Hematopoietic multipotent progenitor cell treated with erythropoietin and hydrocortisone succinate and interleukin-3 and kit ligand, for 8 days (in vitro differentiated cells): ENCODE data around the gene ERC2.
"Not testable (repeated sequence)": the region's sequence is repeated elsewhere in the genome, so short reads cannot be mapped to it uniquely, and the experiment has no call there.

Experiments used
- DNase-seq: peaks from one replicate; pipeline ENCODE4 v3.0.0-alpha.2; 2015

Gene ERC2

DNA sequence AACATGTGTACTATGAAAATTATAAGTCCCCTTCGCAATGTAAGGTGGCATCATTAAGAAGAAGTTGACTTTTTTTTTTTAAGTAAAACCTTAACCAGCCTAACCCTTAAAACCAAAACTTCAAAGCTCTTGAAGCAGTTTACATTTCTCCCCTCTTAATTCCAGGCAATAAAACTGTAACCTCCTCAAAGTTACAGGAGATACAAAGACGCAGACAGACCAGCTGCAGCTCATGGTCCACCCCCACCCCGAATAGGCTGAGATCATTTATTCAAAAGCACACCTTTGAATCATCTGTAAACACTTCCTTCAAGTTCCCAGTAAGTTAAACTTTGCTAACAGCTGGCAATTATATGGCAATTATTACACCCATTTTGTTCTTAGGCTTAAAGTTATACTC, 414.5 kb downstream of the ERC2 start:
- no peak for DNase-seq

DNA sequence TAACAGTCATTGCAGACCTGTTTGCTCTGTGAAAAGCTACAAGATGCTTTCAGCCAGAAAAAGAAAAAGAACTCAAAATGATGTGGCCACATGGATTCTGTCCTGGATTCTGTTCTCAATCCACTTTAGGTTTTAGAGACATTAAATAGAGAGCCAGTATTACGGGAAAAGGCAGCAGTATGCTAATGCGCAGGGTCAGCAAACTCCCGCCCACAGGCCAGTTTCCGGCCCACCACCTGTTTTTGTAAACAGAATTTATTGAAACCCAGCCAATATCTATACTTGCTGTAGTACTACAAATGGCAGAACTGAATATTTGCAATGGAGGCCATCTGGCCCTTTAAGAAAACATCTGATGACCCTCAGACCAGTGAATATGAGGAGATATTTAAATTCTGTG, 416.1 kb downstream of the ERC2 start:
- no peak for DNase-seq

DNA sequence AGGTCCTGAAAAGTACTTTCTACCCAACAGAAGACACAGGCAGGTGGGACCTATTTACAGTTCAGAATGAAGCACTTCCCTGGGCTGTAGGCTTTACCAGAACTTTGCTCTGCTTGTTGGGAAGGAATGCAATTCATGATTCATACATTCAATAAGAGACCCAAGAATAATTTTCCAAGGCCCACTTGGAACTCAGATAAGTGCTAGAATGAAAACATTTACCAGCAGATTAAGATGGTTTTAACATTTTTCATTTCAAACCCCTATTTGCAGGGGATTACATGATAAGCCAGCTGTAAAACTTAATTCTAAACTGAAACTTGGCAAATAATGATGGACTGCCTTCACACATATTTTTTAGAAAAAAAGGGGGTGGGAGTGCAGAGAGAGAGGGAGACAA, 417.2 kb downstream of the ERC2 start:
- DNase-seq = no peak

DNA sequence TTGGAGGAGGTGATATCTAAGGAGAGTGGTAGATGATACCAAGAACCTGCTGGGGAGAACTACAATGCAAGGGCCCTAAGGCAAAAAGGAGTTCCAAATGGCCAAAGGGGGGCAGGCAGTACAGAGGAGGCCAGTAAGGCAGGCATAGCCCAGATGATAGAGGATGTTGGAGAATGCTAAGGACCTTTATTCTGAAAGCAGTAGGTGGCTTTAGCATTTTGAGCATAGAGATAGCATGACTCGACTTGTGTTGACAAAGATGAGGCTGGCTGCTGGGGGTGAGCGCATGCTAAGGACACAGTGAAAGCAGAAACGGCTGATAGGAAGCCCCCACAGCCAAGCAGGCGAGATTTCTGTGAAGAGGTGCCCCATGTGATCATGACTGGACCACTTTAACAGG, 419.3 kb downstream of the ERC2 start:
- no peak for DNase-seq

DNA sequence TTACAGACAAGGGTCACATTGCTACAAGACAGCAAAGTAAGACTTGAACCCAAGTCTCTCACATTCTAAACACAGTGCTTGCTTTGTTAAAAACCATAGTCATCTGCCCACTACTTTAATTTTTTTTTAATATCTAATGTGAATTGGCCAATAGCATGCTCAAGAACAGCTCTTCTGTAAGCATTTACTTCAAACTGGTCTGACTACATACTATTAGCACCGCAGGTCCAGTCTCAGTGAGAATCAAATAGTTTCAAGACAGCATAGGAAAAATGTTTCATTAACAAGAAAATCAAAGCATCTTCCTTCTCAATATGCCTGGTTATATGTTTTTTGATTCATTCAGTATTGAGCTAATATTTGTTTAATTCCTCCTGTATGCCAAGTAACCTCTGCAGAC, 419.9 kb downstream of the ERC2 start:
- DNase-seq = no peak

DNA sequence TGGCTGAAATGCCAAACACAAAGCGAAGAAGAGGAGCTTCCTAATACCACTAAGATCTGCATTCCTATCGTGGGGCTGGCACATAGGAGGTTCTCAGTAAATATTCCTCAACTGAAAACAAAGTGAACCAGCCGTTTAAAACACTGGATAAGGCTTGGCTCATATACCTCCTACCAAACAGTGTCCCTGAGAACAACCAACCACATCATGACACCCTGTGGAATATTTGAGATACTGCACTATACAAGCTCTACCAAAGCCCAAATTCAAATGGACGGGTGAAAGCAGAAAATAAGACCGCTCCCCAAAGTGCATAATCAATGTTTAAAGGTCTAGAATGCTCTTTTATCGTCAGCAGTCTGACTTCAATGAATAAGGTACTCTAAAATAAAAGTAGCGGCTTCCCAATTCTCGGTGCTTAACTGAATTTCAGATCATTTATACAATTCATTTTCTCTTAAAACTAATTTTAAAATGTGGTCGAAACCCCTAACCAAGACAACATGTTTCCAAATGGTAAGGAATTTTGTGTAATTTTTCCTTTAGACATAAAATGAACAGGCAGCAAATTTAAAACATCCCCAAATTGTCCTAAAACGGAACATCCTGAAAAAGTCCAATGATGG, 425.8 kb downstream of the ERC2 start:
- DNase-seq = no peak

DNA sequence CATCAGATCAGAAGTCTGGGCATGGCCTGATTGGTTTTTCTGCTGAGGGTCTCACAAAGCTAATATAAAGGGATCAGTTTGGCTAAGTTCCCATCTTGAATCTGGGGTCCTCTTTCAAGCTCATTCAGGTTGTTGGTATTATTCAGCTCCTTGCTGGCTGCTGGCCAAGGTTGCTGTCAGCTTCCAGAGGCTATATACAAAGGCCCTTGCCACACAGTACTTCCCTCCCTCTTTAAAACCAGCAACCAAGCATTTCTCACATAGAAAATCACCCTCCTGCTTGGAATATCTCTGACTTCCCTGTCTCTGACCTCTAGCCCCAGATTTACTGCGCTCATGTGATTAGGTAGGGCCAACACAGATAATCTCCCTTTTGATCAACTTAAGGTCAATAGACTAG, 442.9 kb downstream of the ERC2 start:
- DNase-seq = no peak

DNA sequence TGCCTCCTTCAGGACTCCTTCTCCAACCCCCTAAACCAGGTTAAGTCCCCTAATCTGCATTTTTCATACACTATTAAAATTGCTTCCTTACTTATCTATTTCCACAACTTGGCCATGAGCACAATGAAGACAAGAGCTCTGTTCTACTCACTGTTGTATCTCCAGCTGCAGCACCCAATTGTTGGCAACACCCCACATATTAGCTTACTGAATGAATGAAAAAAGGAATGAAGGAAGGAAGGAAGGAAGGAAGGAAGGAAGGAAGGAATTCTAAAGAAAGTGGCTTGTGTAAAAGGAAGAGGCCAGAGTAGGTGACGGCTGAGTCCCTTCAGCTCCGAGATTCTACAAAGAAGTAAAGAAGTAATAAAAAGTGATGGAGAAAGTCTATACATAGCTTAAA, 444.7 kb downstream of the ERC2 start:
- no peak for DNase-seq

DNA sequence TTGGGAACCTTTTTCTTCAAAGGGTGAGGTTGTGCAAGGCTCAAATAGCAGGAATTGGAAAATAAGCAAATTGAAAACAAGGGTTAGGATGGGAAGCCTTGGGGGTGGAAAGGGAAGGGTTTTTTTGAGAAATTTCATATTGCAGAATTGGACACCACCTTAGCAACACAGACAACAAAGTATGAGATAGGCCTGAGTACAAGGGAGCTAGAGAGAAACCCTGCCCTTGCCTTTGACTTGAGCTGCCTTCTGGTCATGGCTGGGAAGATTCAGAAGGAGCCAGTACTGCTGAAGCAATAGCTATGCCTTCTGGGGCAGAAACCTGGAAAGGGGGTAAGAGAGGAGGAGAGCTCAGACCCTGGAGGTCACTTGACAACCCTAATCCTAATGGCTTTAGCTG, 445.6 kb downstream of the ERC2 start:
- no peak for DNase-seq

DNA sequence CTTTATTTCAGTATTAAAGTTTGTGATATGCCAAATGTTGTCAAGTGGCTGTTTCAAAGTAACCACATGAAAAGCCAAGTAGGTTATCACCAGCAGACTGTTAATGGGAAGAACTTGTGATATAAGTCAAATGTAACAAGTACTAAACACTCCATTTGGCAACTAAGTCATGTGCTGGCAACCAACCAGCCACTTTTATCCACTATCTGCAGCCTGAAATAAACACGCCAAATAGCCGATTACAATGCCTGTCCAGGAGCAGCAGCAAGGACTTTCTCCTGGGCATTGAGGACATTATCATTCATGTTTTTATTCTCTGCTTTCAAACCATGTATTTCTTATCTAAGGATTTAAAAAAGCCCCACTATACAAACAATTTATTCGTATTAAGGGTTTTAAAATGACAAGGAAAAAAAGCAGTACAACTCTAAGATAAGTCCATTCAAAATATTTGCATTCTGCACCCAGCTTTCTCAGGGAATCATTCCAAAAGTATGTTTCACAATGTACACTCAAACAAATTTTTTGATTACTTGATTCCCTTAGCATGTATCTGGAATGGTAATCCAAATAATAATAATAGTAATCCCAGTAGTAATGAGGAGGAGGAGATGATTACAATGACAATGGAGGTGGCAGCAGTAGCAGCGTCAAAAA, 448.6 kb downstream of the ERC2 start:
- no peak for DNase-seq

DNA sequence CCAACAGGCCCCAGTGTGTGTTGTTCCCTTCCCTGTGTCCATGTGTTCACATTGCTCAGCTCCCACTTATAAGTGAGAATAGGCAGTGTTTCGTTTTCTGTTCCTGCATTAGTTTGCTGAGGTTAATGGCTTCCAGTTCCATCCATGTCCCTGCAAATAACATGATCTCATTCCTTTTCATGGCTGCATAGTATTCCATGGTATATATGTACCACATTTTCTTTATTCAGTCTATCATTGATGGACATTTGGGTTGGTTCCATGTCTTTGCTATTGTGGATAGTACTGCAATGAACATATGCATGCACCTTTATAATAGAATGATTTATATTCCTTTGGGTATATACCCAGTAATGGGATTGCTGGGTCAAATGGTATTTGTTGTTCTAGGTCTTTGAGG, 452.9 kb downstream of the ERC2 start:
- not testable (repeated sequence) for DNase-seq

DNA sequence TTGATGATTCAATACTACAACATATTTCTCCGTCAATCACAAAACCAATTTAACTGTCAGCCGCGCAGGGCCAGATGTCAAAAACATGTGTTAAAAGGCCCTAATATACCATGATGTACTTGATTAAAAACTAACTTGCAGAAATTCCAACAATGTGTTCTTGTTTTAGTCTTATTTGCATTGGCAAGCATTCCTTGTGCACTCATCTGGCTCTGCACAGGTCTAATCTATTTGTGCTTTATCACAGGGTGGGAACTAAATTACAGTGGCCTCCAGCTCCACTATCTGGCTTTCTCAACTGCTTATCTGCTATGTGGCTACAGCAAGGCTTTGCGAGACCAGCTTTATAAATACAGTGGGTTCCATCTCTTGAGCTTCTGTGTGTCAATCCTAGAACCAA, 455.5 kb downstream of the ERC2 start:
- DNase-seq = no peak

DNA sequence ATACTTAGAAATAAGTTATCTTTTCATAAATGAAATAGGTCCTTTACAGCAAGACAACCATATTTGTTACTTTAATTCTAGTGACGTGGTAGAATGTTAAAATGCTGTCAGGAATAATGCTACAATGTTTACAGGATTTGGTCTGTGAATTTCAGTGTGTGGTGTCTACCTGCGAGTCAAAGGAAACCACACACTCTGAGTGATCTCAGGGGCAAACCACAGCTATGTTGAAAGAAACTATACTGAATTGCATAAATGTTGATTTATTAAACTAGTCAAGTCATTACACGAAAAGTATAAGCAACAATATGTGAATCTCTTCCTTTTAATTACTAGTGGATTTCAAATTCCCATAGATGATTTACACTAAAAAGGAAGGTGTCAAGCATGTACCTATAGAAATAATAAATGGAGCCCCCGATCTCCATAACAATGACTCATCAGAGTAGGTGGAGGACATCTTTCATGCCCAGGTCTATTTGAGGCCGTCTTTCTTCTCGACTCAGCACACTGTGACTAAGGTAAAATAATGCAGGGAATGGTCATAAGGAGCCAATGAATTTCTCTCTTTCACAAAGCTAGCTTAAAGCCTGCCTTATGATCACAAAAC, 463.0 kb downstream of the ERC2 start:
- no peak for DNase-seq

DNA sequence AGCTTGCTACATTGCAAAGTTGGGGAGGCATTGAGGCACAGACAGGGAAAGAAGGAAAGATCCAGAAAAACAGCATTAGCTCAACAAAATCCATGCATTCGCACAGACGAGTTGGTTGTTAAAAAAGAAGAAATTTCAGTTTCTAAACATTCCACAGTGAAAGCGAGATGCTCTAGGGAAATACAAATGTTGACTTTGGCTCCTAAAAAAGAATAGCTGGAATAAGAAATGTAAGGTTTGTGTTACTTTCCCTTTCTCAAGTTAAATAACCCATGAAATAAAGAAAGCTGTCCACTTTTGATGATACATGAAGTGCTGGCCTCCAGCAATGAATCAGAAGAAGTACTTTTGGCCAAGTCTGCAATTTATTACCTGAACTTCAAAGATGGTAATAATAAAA, 465.1 kb downstream of the ERC2 start:
- DNase-seq = no peak

DNA sequence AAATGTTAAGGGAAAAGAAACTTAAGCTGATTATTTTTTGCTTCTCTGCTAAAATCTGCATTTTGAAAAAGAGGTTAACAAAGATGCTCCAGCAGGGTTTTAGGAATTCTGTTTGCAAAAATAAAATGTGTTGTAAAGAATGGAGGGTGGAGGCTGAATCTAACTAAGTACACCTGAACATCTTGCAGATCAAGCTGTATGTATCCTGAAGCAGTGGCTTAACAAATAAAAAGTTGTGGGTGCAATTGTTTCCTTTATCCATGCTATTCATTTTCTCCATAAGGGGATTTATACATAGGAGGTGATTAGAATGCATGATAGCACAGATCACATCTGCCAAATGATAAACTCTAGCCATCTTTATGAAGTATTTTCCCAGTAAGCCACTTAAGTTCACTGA, 466.3 kb downstream of the ERC2 start:
- DNase-seq = no peak

DNA sequence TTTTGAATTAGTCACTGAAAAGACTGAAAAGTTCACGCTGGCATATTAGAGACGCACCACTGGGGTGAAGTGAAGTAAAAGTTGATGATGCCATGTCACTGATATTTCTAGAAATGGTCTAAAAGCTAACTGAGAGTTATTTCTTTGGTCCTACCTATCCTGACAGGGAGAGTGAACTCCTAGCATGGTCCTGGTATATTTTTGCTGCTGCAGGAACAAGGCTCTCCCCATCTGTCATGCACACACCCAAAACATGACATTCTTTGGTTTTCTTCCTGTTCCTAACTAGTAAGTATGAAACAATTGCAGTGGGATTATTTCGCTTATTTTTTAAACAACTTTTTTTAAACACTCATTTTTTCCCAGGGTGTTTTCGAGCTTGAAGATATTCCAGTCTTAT, 466.7 kb downstream of the ERC2 start:
- DNase-seq = no peak

DNA sequence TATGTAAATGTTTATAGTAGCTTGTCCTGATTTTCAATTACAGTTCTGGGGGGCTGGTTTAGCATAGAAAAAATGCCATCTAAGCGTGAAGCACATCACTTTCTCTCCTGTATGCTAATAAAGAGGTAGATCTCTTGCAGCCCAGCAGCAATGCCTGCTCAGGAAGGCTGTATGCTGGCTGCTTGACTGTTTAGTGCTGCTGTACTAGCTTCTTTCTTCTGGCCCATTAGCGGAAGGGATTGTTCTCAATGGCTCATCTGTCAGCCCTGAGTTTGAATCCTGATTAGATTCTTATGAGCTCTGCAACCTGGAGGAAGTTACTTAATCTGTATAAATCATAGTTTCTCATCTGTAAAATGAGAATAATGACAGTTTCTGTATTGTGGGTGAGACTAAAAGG, 478.9 kb downstream of the ERC2 start:
- no peak for DNase-seq

DNA sequence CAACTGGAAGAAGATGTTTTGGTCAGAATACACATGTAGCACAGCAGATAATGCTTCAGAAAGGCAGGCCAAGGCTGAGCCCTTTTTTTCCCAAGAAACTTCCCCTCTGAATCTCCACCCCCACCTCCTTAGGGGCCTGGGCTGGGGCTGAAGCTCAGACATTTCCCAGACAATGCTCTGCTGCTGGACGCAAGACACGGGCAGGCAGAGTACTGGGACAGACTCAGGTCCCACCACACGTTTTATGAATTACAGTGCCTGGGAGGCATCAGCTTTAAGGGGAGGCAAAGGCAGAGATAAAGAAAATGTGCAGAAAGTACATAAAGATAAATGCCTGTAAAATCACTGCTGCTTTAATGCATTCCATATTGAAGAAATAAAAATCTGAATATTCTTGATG, 479.4 kb downstream of the ERC2 start:
- DNase-seq = no peak

DNA sequence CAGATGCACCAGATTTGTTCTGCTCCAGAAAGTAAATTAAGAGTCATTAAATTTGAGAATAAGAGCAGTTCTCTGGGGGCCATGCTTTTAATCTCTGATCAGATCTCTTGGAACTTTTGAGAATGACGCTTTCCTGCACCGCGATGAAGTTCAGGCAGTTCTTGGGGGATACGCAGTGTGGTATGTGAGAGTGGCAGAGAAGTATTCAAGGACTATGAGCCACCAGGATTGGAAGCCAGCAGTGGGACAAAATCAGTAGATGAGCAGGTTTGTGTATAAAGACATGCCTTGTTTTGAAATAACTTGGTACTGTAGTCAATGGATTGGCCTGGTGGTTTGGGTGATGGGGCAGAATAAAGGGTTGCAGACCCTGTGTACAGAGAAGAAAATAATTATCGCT, 483.6 kb downstream of the ERC2 start:
- no peak for DNase-seq

DNA sequence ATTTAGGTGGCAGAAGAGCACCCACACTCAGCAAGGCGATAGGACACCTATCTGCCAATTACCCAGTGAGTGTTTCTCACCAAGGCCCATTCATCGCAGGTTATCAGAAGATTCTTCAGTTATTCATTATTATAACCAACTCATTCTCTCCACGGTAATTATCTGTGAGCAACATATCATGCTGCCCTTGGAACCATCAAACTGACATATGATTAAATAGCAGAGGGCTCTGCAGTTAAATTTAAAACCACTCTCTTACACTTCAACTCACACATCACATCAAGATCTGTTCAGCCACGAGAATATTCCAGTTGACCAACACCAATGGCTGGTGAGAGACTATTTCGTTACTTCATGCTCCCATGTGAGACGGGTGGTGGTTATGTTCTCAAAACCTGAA, 489.3 kb downstream of the ERC2 start:
- DNase-seq = no peak

DNA sequence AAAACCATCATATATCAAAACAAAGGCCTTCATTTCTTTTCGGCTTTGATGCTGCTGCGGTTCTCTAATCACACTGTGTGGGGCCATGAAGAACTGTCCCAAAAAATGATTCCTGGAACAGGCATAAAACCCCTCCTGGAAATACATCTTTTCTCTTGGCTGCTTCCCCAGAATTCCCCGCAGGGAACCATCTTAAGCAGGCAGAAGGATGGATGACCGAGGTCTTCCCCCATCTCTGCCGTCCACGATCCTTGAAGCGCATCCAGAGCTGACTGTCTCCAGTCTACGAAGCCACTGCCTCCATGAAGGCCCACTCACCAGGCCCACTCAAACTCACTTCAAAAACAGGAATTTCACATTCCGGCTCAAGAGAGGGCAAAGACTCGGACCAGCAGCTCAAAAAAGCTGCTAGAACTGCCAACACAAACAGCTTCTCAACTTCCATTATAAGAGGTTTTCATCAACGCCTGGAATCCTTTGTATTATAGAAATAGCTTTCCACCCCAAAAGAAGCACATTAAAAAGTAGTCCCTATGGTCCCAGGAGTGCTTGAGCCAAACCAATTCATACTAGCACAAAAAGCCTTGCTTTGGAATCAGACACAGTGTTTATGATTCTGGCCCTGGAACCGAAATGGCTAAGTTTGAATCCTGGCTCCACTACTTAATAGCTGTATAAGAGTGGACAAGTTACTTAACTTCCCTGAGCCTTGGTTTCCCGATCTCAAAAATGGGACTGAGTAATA, 493.7 kb downstream of the ERC2 start:
- DNase-seq = no peak

DNA sequence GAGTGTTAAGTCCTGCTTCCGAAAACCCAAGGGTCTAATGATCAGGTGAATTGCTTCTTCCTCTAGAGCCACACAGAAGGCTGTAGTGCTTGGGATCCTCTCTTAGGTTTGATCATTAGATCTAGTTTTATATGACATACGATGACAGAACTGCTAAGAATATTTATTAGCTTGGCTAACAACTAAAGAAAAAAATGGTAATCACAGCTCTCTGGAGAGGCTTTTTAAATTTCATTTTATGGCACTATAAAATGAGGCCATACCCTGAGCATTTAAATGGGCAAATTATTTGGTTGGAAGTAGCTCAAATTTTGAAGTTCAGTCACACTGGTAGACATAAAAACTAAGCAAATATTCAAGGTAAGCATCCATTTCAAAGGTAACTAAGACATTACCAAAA, 498.6 kb downstream of the ERC2 start:
- DNase-seq = no peak

DNA sequence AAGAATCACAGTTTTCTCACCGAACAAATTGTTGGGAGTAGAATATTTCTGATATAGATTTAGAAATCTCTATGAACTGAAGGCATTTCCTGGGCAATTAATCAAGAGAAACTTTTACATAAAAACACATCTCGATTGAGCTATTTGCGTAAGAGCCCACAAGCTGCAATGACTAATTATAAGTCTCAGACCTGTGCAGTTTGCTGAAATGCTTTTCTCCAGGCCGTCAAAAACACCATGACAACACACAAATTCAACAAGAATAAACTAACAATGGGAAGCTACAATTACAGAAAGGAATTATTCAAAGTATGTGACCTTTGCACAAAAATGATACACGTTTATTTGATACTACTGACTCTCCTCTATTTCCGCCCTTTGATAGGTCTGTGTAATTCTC, 499.9 kb downstream of the ERC2 start:
- DNase-seq = no peak

DNA sequence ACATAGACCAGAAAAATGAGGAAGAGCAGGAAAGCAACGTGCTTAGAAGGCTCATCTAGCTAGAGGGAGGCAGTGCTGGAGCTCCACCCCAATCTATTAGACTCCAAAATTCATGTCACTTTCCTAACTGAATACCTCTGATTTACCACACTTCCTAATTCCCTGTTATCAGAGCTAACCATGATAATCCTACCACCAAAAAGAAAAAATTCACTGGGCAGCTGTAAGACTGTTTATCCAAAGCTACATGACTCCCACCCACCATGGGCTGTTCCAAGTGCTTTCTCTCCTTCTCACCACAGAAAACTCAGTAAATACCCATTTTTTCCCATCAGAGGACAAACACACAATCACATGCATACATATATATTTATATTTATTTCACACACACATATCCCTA, 501.7 kb downstream of the ERC2 start:
- no peak for DNase-seq
